NCI-H446 treated with DMSO at 0.1 percent for 48 hours (cell line): ENCODE data around the gene RBM34.
"Not testable (repeated sequence)": the region's sequence is repeated elsewhere in the genome, so short reads cannot be mapped to it uniquely, and the experiment has no call there.

Experiments used
- DNase-seq: peaks from one replicate; lab custom pipeline; 2025; lab: John Stamatoyannopoulos, UW

The RBM34 gene

GRCh38 chr1:235160957-235161684 lies at the start of gene RBM34:
Gene RBM34 (minus strand): TSS chr1:235161250. CDS start chr1:235161226, 24 bp downstream.
- DNase-seq = peak; percentile 81

- no peak for DNase-seq
Measured at GRCh38 chr1:235207209-235207565, 46.1 kb upstream of the RBM34 start.

- no peak for DNase-seq
Measured at GRCh38 chr1:235206533-235207208, 45.6 kb upstream of the RBM34 start.

GRCh38 chr1:235205687-235206086 lies 44.6 kb upstream of the RBM34 start:
- no peak for DNase-seq

- DNase-seq = no peak
Measured at GRCh38 chr1:235203428-235203827, 42.4 kb upstream of the RBM34 start.

GRCh38 chr1:235202447-235202846 lies 41.4 kb upstream of the RBM34 start:
- DNase-seq = not testable (repeated sequence)

- DNase-seq = no peak
Measured at GRCh38 chr1:235199441-235199840, 38.4 kb upstream of the RBM34 start.

- DNase-seq = no peak
Measured at GRCh38 chr1:235190431-235190830, 29.4 kb upstream of the RBM34 start.

GRCh38 chr1:235187316-235187715 lies 26.3 kb upstream of the RBM34 start:
- no peak for DNase-seq

GRCh38 chr1:235181561-235182245 lies 20.7 kb upstream of the RBM34 start:
- DNase-seq = no peak

GRCh38 chr1:235180916-235181460 lies 19.9 kb upstream of the RBM34 start:
- DNase-seq = no peak

- DNase-seq = no peak
Measured at GRCh38 chr1:235176486-235176885, 15.4 kb upstream of the RBM34 start.

- DNase-seq = no peak
Measured at GRCh38 chr1:235169986-235170385, 8.9 kb upstream of the RBM34 start.

- no peak for DNase-seq
Measured at GRCh38 chr1:235168375-235168774, 7.3 kb upstream of the RBM34 start.

GRCh38 chr1:235161685-235162327 lies 756 bp upstream of the RBM34 start:
- DNase-seq = no peak

- no peak for DNase-seq
Measured at GRCh38 chr1:235160383-235160956, 580 bp downstream of the RBM34 start.

- DNase-seq = not testable (repeated sequence)
Measured at GRCh38 chr1:235159930-235160329, 1.1 kb downstream of the RBM34 start.

- DNase-seq = not testable (repeated sequence)
Measured at GRCh38 chr1:235159284-235159683, 1.8 kb downstream of the RBM34 start.

GRCh38 chr1:235158680-235159079 lies 2.4 kb downstream of the RBM34 start:
- DNase-seq = no peak

- no peak for DNase-seq
Measured at GRCh38 chr1:235157150-235157549, 3.9 kb downstream of the RBM34 start.

- no peak for DNase-seq
Measured at GRCh38 chr1:235156740-235157139, 4.3 kb downstream of the RBM34 start.

GRCh38 chr1:235156265-235156664 lies 4.8 kb downstream of the RBM34 start:
- DNase-seq = no peak
